Suprapubic skin (tissue), 4 donors: ENCODE results near the gene PFKFB3. TPM values are rescaled to one million over a fixed set of nuclear protein-coding genes. Genes with fewer than 3 reads are reported as not detected.

Source experiments
- DNase-seq, 2 donors: peaks; one replicate each; pipeline ENCODE4 v3.0.0-alpha.2; 2019; ENCODE audit warnings: low spot score in 2 of 2
- H3K27ac ChIP-seq: fragments of 200-600 bp; sonication (generic); one replicate; pipeline ENCODE4 v1.5.1; 2019
- H3K27me3 ChIP-seq: fragments of 200-600 bp; sonication (generic); one replicate; pipeline ENCODE4 v1.5.1; 2019
- H3K36me3 ChIP-seq: fragments of 200-600 bp; sonication (generic); one replicate; pipeline ENCODE4 v1.5.1; 2019
- H3K4me1 ChIP-seq: fragments of 200-600 bp; sonication (generic); one replicate; pipeline ENCODE4 v1.5.1; 2019
- H3K4me3 ChIP-seq: fragments of 200-600 bp; sonication (generic); one replicate; pipeline ENCODE4 v1.5.1; 2019; ENCODE audit warnings: mild to moderate bottlenecking
- H3K9me3 ChIP-seq: fragments of 200-600 bp; sonication (generic); one replicate; pipeline ENCODE4 v1.5.1; 2019
- CTCF ChIP-seq, 2 donors: fragments of 200-600 bp in 1 of 2; fragments of 450-650 bp in 1 of 2; sonication (generic) in 1 of 2; IDR thresholded peaks; one replicate each; pipeline ENCODE4 v1.5.1; 2016 to 2019; ENCODE audit warnings: antibody characterized with exemption in 2 of 2, mild to moderate bottlenecking in 1 of 2, moderate library complexity in 1 of 2
- EP300 ChIP-seq: sonication (generic); formaldehyde crosslinking; IDR thresholded peaks from one replicate; pipeline ENCODE4 v1.6.1; 2017; ENCODE audit warnings: antibody characterized with exemption
- POLR2A ChIP-seq, 2 donors: fragments of 450-650 bp; IDR thresholded peaks; one replicate each; pipeline ENCODE4 v1.6.1; 2017; ENCODE audit warnings: antibody characterized with exemption in 2 of 2, mild to moderate bottlenecking in 2 of 2, moderate library complexity in 2 of 2
- POLR2AphosphoS5 ChIP-seq, 3 donors: sonication (generic); formaldehyde crosslinking; IDR thresholded peaks; one replicate each; pipeline ENCODE4 v1.6.1; 2017; ENCODE audit warnings: antibody characterized with exemption in 3 of 3
- WGBS: methylation state at CpG from one replicate; pipeline ENCODE4 v1.1.5; 2018; 5-methylcytosine and 5-hydroxymethylcytosine counted together
- total RNA-seq, 4 donors: library from RNA; depleted of rRNA; stranded (reverse); fragments of >200 nt; gene quantifications; one replicate each; pipeline ENCODE4 v1.1.0, GENCODE V29; 2016

The PFKFB3 gene
- total RNA-seq, 4 donors from 2014 or later, result 40.1 to 115 (median 52.2) TPM

DNA sequence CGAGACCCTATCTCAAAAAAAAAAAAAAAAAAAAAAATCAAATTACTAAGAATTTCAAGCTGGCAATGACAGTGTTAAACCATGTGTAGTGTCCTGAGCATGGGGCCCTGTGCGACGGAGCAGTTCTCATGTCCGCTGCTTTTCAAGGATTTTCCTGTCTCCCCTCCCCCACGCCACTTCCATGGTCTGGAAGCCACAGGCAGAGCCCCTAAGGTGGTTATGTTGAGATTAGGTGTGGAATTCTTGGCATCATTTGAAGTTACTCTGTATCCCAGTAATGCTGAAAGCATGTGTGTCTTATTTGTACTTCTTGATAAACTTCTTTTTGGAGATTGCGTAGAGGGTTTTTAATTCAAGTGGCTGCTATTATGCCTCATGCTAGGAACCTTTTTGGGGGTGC, 65.2 kb downstream of the PFKFB3 start:
- no peak for DNase-seq
- 59% methylated on average over 6 of the region's 6 CpGs for WGBS
- TF ChIP-seq POLR2A (IDR thresholded peaks at IDR 0.05) (no peak), POLR2AphosphoS5 (IDR thresholded peaks at IDR 0.05) (no peak)
- Histone ChIP-seq H3K9me3 (peaks cover under 1% of the 10 kb centered on the region), H3K4me3 (no peak overlapping the region), H3K27me3 (no peaks in the 10 kb centered on the region), H3K4me1 (no peaks in the 10 kb centered on the region), H3K27ac (no peak overlapping the region), H3K36me3 (no peaks in the 10 kb centered on the region)

DNA sequence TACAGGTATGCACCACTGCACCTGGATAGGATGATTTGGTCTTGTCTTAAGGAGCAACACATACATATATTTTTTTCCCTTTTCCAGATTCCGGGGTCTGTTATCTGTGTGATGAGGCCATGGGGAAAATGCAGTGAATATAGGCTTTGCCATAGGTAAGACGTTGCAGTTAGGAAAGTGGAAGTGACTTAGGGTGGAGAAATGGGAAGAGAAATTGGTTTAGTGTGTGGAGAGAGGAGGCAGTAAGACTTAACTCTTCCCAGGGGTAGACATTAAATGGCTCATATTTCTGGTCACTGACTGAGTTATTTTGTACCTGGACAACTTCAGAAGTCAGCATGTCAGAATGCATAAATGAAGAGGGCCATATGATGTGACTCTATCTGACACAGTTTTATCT, 66.7 kb downstream of the PFKFB3 start:
- no peaks in the 10 kb centered on the region for H3K4me1 ChIP-seq
- no peak overlapping the region for H3K4me3 ChIP-seq
- H3K27me3 ChIP-seq, result no peaks in the 10 kb centered on the region
- no peaks in the 10 kb centered on the region for H3K36me3 ChIP-seq
- no peak overlapping the region for H3K27ac ChIP-seq
- 70% methylated on average over 2 of the region's 2 CpGs for WGBS
- TF ChIP-seq POLR2AphosphoS5 (IDR thresholded peaks at IDR 0.05), result no peak
- TF ChIP-seq CTCF (IDR thresholded peaks at IDR 0.05), result no peak
- no peak for TF ChIP-seq EP300
- no peak for TF ChIP-seq POLR2A (IDR thresholded peaks at IDR 0.05)
- no peaks in the 10 kb centered on the region for H3K9me3 ChIP-seq
- no peak for DNase-seq

DNA sequence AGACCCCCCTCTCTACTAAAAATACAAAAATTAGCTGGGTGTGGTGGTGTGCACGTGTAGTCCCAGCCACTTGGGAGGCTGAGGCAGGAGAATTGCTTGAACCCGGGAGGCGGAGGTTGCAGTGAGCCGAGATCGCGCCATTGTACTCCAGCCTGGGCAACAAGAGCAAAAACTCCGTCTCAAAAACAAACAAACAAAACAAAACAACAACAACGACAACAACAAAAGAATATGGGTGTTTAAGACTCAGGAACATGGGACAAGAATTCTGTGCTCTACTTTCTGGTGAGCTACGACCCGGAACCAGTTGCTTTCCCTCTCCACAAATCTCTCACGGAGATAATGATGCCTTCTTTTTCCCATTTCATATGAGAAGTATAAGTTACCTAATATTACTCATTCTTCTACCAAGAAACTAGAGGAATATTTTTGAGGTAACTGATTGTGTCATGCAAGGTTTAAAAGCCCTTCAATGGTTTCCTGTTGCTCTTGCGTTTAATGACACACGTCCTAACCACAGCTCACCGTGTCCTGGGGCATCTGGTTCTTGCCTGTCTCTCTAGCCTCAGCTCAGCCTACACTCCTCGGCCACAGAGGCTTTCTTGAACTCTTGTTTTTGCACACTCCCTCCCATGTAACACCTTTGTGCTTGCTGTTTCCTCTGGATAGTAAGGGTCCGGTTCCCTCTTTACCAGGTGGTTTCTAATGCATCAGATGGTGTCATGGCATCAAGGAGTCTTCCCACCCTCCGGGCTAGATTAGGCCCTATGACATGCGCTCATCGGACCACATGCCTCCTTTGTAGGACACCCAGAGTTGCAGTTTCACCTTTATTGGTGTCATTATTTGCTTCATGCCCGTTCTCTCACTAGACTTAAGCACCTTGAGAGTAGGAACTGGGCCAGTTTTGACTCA, 67.5 kb downstream of the PFKFB3 start:
- TF ChIP-seq EP300, result no peak
- TF ChIP-seq CTCF (IDR thresholded peaks at IDR 0.05), result no peak
- TF ChIP-seq POLR2A (IDR thresholded peaks at IDR 0.05), result no peak
- no peak for TF ChIP-seq POLR2AphosphoS5 (IDR thresholded peaks at IDR 0.05)
- DNase-seq, result no peak
- no peak overlapping the region for H3K4me3 ChIP-seq
- 88% methylated on average over 20 of the region's 20 CpGs for WGBS
- no peaks in the 10 kb centered on the region for H3K9me3 ChIP-seq
- no peak overlapping the region for H3K27ac ChIP-seq
- peaks cover 5% of the 10 kb centered on the region for H3K4me1 ChIP-seq
- no peaks in the 10 kb centered on the region for H3K36me3 ChIP-seq
- H3K27me3 ChIP-seq, result no peaks in the 10 kb centered on the region

DNA sequence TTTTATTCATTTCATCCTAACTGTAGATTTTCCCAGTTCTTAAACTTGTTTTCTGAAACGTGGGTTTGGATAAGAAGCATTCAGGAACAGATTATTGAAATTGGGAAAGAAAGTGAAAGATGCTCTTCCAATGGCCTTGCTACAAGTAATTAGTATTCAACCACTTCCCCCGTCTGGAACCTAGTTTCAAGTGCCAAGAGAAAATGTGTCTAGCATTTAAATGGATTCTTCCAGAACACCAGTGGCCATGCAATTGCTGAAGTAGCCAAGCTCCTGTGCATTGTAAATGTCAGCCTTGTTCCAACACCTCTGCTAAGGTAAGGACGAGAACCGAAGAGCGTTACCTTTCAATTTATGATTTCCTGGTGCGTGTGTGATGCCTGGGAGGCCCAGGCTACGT, 68.2 kb downstream of the PFKFB3 start:
- Histone ChIP-seq H3K27me3 (no peaks in the 10 kb centered on the region), H3K27ac (no peak overlapping the region), H3K4me1 (peaks cover 11% of the 10 kb centered on the region), H3K36me3 (no peaks in the 10 kb centered on the region), H3K9me3 (no peaks in the 10 kb centered on the region), H3K4me3 (no peak overlapping the region)
- DNase-seq, result no peak
- WGBS, result 66% methylated on average over 7 of the region's 7 CpGs
- TF ChIP-seq CTCF (IDR thresholded peaks at IDR 0.05) (no peak), POLR2AphosphoS5 (IDR thresholded peaks at IDR 0.05) (no peak), POLR2A (IDR thresholded peaks at IDR 0.05) (no peak), EP300 (no peak)

DNA sequence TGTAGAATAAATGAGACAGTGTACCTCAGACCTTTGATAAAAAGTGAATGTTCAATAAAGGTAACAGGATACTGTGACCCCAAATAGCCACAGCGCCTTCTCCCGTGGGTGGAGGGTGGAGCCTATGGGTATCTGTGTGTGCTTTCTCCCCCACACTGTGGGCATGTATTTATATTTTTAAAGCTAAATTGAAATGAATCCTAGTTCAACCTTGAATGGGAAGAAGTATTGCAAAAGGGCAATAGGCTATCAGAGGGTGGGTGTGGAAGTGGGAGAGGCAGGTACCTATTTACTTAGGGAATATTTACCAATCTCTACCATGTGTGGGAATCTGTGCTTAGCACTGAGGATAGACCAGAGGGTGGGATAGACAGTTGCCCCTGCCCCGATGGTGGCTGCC, 68.9 kb downstream of the PFKFB3 start:
- WGBS, result 80% methylated on average over 3 of the region's 3 CpGs
- no peak overlapping the region for H3K27ac ChIP-seq

More for the DNA sequence above, 68.9 kb downstream of the PFKFB3 start:
- Histone ChIP-seq H3K27me3 (no peaks in the 10 kb centered on the region), H3K36me3 (no peaks in the 10 kb centered on the region), H3K4me3 (no peak overlapping the region), H3K9me3 (no peaks in the 10 kb centered on the region), H3K4me1 (peaks cover 11% of the 10 kb centered on the region)
- TF ChIP-seq EP300 (no peak), POLR2A (IDR thresholded peaks at IDR 0.05) (no peak), POLR2AphosphoS5 (IDR thresholded peaks at IDR 0.05) (no peak), CTCF (IDR thresholded peaks at IDR 0.05) (no peak)
- no peak for DNase-seq
